ENCODE data around the gene RFT1.

- no peak for TF ChIP-seq CTCF (IDR thresholded peaks at IDR 0.05; ENCODE audit: low read depth, low read length, poor library complexity, severe bottlenecking)
- TF ChIP-seq EZH2phosphoT487 (IDR thresholded peaks at IDR 0.05; ENCODE audit: borderline replicate concordance, low read length): no peak
These were observed 48.9 kb downstream of the RFT1 start for GRCh38 chr3:53081318-53081717.

All from DOHH2 (cell line).